HepG2 (cell line): ENCODE results near the gene ST13. TPM values are rescaled to one million over a fixed set of nuclear protein-coding genes. Genes with fewer than 3 reads are reported as not detected.

Source experiments
- GTF3A ChIP-seq: sonication (generic); formaldehyde crosslinking; conservative IDR thresholded peaks from 2 replicates; pipeline ENCODE4 v1.4.0; 2020; ENCODE audit warnings: mild to moderate bottlenecking, missing genetic modification reagents
- HBP1 ChIP-seq: IDR thresholded peaks from 2 replicates; pipeline ENCODE4 v1.6.1; 2016; ENCODE audit warnings: low read depth, control low read depth
- HOMEZ ChIP-seq: IDR thresholded peaks from 2 replicates; pipeline ENCODE4 v1.6.1; 2016; ENCODE audit warnings: low read depth
- HOXA9 ChIP-seq: sonication (generic); formaldehyde crosslinking; IDR thresholded peaks from 2 replicates; pipeline ENCODE4 v1.8.1; 2022; ENCODE audit warnings: missing genetic modification reagents, mild to moderate bottlenecking, moderate library complexity, borderline replicate concordance
- MXD4 ChIP-seq: IDR thresholded peaks from 2 replicates; pipeline ENCODE4 v1.6.1; 2016; ENCODE audit warnings: mild to moderate bottlenecking, missing biosample characterization, missing genetic modification reagents
- SALL2 ChIP-seq: sonication (generic); formaldehyde crosslinking; IDR thresholded peaks from 2 replicates; pipeline ENCODE4 v1.8.1; 2023; ENCODE audit warnings: mild to moderate bottlenecking, missing genetic modification reagents, inconsistent platforms
- ZNF143 ChIP-seq: sonication (generic); formaldehyde crosslinking; IDR thresholded peaks from 2 replicates; pipeline ENCODE4 v1.4.0; 2020; ENCODE audit warnings: missing genetic modification reagents
- ZNF281 ChIP-seq: sonication (generic); formaldehyde crosslinking; IDR thresholded peaks from 2 replicates; pipeline ENCODE4 v1.4.0; 2020; ENCODE audit warnings: missing genetic modification reagents, borderline replicate concordance
- ZNF318 ChIP-seq: sonication (generic); formaldehyde crosslinking; IDR thresholded peaks from 2 replicates; pipeline ENCODE4 v1.4.0; 2020; ENCODE audit warnings: mild to moderate bottlenecking, missing genetic modification reagents
- ZNF484 ChIP-seq: sonication (generic); formaldehyde crosslinking; IDR thresholded peaks from 2 replicates; pipeline ENCODE4 v1.5.1; 2020; ENCODE audit warnings: mild to moderate bottlenecking, low read depth, missing genetic modification reagents, borderline replicate concordance
- ZNF616 ChIP-seq: sonication (generic); formaldehyde crosslinking; IDR thresholded peaks from 2 replicates; pipeline ENCODE4 v1.5.0; 2020; ENCODE audit warnings: low read depth, mild to moderate bottlenecking, missing genetic modification reagents
- polyA plus RNA-seq, 8 experiments: library from polyadenylated mRNA; depleted of rRNA in 3 of 8; stranded (reverse) in 7 of 8; unstranded in 1 of 8; fragments of >200 nt; fragmentation: Illumina TruSeq in 4 of 8; extraction: Trizol in 4 of 8; gene quantifications; 2 replicates each; pipeline versions ENCODE4 v1.2.1 to v1.2.3, GENCODE V29; 2011 to 2016; ENCODE audit warnings: low read depth in 4 of 8, missing spikeins in 1 of 8, mixed read lengths in 1 of 8; ENCODE audit not compliant: insufficient read depth in 1 of 8
- total RNA-seq, 5 experiments: library from RNA; depleted of rRNA; stranded (reverse); fragments of >200 nt; fragmentation: Illumina TruSeq; extraction: Trizol; gene quantifications; 2 replicates each; pipeline ENCODE4 v1.2.3, GENCODE V29; 2016; ENCODE audit warnings: low read depth in 1 of 5
- TF ChIP-seq, protein P1 (sequence below): sonication (generic); formaldehyde crosslinking; IDR thresholded peaks from 2 replicates; pipeline ENCODE4 v1.4.0; 2020; ENCODE audit warnings: missing genetic modification reagents, low read depth, mild to moderate bottlenecking, borderline replicate concordance

ST13 gene
- total and polyA plus RNA-seq, 2 of the 13 experiments (the other 11 are each of a cell fraction or from before 2014, with no cell fraction given), result 110 to 274 TPM

DNA sequence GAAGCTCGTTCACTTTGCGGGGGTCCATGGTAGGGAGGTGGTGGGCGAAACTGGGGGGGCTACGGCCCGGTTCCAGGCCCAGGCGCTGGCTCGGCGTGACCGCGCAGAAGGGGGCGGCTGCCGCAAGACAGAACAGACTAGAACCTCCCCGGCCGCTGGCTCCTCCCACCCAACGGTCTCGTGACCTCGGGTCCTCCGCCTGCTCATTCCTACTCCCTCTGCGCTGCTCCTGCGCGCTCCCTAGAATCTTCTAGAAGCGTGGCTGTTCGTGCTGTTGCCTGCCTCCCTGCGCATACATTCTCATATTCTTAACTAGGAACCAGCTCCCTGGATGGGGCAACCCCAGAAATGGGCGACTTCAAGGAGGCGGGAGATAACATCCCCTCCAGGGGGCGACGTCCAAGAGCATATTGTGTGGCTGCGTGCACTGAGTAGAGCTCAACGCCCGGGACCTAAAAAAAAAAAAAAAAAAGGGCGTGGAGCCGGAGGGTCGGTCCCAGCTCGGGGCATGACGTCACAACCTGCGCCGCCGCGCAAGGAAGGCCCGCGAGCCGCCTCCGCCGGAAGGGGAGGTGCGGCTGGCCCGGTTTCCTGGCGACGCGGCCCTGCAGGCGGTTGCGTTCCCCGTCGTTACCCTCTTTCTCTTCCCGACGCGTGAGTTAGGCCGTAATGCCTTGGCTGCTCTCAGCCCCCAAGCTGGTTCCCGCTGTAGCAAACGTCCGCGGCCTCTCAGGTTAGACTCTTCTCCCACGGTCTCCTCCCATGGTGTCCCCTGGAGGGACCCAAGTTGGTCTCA is at the start of gene ST13, which contains the start of gene XPNPEP3 (continued):
- no peak for TF ChIP-seq ZNF143 (CRISPR knock-in tag)
- no peak for TF ChIP-seq ZNF616 (CRISPR knock-in tag)
- peak; percentile 83; the same call in 1 of the 2 replicates for TF ChIP-seq GTF3A (CRISPR knock-in tag)
- peak; percentile 64; the same call in 1 of the 2 replicates for TF ChIP-seq MXD4 (CRISPR knock-in tag)
- TF ChIP-seq ZNF281 (CRISPR knock-in tag), result peak; percentile 26; the same call in 1 of the 2 replicates
- TF ChIP-seq, protein P1, sequence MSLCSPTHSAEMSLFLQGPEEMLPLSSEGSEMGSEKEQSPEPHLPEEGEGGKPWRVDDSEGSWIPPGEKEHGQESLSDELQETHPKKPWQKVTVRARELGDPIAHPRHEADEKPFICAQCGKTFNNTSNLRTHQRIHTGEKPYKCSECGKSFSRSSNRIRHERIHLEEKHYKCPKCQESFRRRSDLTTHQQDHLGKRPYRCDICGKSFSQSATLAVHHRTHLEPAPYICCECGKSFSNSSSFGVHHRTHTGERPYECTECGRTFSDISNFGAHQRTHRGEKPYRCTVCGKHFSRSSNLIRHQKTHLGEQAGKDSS (CRISPR knock-in tag), result peak; percentile 21; the same call in 1 of the 2 replicates
- TF ChIP-seq HOMEZ (CRISPR knock-in tag), result peak; percentile 54; the same call in 1 of the 2 replicates
- TF ChIP-seq HBP1 (CRISPR knock-in tag), result no peak
- no peak for TF ChIP-seq HOXA9 (CRISPR knock-in tag)
- peak; percentile 83 for TF ChIP-seq ZNF318 (CRISPR knock-in tag)
- TF ChIP-seq ZNF484, result peak; percentile 88; the same call in 1 of the 2 replicates
- 0 out of 2 replicates have a peak, but pooled peaks have one; percentile 43 for TF ChIP-seq SALL2 (CRISPR knock-in tag)
